ENCODE results near the gene PIGR. TPM values are rescaled to one million over a fixed set of nuclear protein-coding genes. Genes with fewer than 3 reads are reported as not detected.

Gene PIGR
- total RNA-seq, 1 experiment from 2014 or later = 2.6 TPM

DNA sequence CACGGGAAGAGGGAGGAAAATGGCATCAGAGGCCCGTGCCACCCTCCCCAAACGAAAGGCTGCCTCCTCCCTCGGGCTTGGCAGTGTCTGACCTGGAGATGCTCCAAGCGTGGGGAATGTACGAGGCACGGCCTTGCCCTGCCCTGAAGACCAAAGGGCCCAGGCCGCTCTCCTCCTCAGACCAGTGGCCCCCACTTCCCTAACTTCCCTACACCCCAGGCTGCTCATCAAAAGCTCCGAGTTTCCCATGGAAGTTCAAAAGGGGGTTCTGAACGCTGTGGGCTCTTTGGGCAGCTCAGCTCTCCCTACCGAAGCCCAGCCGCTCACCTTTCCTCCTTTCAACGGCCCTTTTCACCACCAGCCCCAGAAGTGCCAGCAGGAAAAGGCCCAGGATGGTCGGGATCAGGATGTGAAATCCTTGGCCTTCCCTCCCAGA is 36.4 kb downstream of the PIGR start (continued):
- TF ChIP-seq SP1 (IDR thresholded peaks at IDR 0.05; ENCODE audit: low read depth) (no peak), ZNF274 (IDR thresholded peaks at IDR 0.05; ENCODE audit: low read depth, low read length) (no peak), EZH2phosphoT487 (IDR thresholded peaks at IDR 0.05; ENCODE audit: borderline replicate concordance) (no peak), EZH2 (IDR thresholded peaks at IDR 0.05) (no peak)

DNA sequence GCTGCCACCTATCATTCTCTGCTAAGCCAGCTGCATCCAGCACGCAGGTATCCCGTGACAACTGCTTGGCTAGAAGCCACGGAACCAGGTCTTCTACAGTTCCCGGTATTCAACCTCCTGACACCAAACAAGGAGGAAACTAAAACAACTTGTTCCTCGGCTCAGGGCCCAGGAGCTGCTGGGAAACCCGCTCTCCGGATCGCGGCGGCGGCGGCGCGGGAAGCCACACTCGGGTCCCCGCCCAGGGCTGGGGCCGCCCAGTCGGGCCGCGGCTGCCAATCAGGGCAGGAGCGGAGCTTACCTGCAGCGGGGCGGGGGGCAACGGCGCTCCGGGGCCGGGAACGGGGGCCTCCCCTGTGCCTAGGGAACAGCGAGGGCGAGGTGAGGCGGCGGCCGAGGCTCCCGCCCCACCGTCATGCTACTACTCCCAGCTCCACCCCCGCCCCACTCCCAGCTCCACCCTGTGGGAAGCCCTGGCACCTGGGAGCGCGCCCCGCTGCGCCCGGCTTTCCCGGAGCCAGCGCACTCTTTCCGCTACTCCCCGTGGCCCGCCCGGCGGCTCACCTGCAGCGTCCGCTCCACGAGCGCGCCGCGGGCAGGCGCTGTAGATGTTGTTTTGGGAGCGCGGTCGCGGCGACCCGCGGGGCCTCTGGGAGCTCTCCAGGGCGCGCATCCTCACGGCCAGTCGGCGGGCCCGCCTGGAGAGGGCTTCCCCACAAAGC is 36.9 kb downstream of the PIGR start:
- no peak overlapping the region for H3K27ac ChIP-seq (ENCODE audit: low read depth, low read length)
- no peaks in the 10 kb centered on the region for H3K9me3 ChIP-seq (ENCODE audit: control insufficient read depth in 1 of 2, insufficient read depth in 1 of 2, low read depth in 1 of 2, low read length in 2 of 2)
- TF ChIP-seq FOSL1 (IDR thresholded peaks at IDR 0.05; ENCODE audit: low read depth) (no peak), SRF (IDR thresholded peaks at IDR 0.05; ENCODE audit: low read depth) (no peak), SIN3A (IDR thresholded peaks at IDR 0.05; ENCODE audit: low read depth) (no peak), CEBPB (IDR thresholded peaks at IDR 0.05; ENCODE audit: low read depth) (no peak), SP1 (IDR thresholded peaks at IDR 0.05; ENCODE audit: low read depth) (no peak; the same call in 1 of the 2 replicates), RAD21 (IDR thresholded peaks at IDR 0.05; ENCODE audit: low read depth) (no peak), EZH2 (IDR thresholded peaks at IDR 0.05) (no peak), YY1 (IDR thresholded peaks at IDR 0.05; ENCODE audit: extremely low read depth, insufficient replicate concordance, low read depth, low read length) (no peak), CBX3 (IDR thresholded peaks at IDR 0.05; ENCODE audit: low read depth) (no peak), POLR2A (IDR thresholded peaks at IDR 0.05; ENCODE audit: borderline replicate concordance, extremely low read depth, insufficient read depth, insufficient read length) (no peak), JUND (IDR thresholded peaks at IDR 0.05) (no peak), EZH2phosphoT487 (IDR thresholded peaks at IDR 0.05; ENCODE audit: borderline replicate concordance) (no peak), TCF7L2 (IDR thresholded peaks at IDR 0.05; ENCODE audit: borderline replicate concordance, extremely low read depth, insufficient read depth, insufficient read length) (no peak), ELF1 (IDR thresholded peaks at IDR 0.05; ENCODE audit: borderline replicate concordance, low read depth) (no peak)
- TF ChIP-seq, protein P1, sequence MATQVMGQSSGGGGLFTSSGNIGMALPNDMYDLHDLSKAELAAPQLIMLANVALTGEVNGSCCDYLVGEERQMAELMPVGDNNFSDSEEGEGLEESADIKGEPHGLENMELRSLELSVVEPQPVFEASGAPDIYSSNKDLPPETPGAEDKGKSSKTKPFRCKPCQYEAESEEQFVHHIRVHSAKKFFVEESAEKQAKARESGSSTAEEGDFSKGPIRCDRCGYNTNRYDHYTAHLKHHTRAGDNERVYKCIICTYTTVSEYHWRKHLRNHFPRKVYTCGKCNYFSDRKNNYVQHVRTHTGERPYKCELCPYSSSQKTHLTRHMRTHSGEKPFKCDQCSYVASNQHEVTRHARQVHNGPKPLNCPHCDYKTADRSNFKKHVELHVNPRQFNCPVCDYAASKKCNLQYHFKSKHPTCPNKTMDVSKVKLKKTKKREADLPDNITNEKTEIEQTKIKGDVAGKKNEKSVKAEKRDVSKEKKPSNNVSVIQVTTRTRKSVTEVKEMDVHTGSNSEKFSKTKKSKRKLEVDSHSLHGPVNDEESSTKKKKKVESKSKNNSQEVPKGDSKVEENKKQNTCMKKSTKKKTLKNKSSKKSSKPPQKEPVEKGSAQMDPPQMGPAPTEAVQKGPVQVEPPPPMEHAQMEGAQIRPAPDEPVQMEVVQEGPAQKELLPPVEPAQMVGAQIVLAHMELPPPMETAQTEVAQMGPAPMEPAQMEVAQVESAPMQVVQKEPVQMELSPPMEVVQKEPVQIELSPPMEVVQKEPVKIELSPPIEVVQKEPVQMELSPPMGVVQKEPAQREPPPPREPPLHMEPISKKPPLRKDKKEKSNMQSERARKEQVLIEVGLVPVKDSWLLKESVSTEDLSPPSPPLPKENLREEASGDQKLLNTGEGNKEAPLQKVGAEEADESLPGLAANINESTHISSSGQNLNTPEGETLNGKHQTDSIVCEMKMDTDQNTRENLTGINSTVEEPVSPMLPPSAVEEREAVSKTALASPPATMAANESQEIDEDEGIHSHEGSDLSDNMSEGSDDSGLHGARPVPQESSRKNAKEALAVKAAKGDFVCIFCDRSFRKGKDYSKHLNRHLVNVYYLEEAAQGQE (IDR thresholded peaks at IDR 0.05; ENCODE audit: low read depth) = no peak
- TF ChIP-seq, protein P2, sequence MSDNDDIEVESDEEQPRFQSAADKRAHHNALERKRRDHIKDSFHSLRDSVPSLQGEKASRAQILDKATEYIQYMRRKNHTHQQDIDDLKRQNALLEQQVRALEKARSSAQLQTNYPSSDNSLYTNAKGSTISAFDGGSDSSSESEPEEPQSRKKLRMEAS (IDR thresholded peaks at IDR 0.05) = peak; percentile 49; the same call in 1 of the 2 replicates
- TF ChIP-seq, protein P3, sequence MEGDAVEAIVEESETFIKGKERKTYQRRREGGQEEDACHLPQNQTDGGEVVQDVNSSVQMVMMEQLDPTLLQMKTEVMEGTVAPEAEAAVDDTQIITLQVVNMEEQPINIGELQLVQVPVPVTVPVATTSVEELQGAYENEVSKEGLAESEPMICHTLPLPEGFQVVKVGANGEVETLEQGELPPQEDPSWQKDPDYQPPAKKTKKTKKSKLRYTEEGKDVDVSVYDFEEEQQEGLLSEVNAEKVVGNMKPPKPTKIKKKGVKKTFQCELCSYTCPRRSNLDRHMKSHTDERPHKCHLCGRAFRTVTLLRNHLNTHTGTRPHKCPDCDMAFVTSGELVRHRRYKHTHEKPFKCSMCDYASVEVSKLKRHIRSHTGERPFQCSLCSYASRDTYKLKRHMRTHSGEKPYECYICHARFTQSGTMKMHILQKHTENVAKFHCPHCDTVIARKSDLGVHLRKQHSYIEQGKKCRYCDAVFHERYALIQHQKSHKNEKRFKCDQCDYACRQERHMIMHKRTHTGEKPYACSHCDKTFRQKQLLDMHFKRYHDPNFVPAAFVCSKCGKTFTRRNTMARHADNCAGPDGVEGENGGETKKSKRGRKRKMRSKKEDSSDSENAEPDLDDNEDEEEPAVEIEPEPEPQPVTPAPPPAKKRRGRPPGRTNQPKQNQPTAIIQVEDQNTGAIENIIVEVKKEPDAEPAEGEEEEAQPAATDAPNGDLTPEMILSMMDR (IDR thresholded peaks at IDR 0.05 in 2 of 3, conservative IDR thresholded peaks at IDR 0.05 in 1 of 3; ENCODE audit: borderline replicate concordance in 1 of 3, insufficient read depth in 1 of 3, low read depth in 2 of 3, low read length in 2 of 3) = no peak
- TF ChIP-seq, protein P4, sequence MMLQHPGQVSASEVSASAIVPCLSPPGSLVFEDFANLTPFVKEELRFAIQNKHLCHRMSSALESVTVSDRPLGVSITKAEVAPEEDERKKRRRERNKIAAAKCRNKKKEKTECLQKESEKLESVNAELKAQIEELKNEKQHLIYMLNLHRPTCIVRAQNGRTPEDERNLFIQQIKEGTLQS (IDR thresholded peaks at IDR 0.05) = no peak

More for the DNA sequence above, 36.9 kb downstream of the PIGR start:
- Histone ChIP-seq H3K4me1 (ENCODE audit: control insufficient read depth in 1 of 2, insufficient read depth in 2 of 2, low read length in 2 of 2) (peaks cover 8 to 44% of the 10 kb centered on the region in 2 experiments), H3K9ac (ENCODE audit: low read length) (peak overlapping the region; percentile 50), H4K20me1 (ENCODE audit: insufficient read depth) (no peaks in the 10 kb centered on the region), H3K4me2 (ENCODE audit: low read length) (peak overlapping the region; percentile 86), H2AFZ (ENCODE audit: low read depth, low read length, poor library complexity, severe bottlenecking) (peak overlapping the region; percentile 93), H3K9me2 (ENCODE audit: insufficient read depth) (no peaks in the 10 kb centered on the region), H3K4me3 (replicated peaks in 1 of 2; ENCODE audit: low read depth in 1 of 2, low read length in 2 of 2) (peak overlapping the region; percentile 37 to 60), H3K79me2 (ENCODE audit: insufficient read depth, low read length) (no peaks in the 10 kb centered on the region), H3K36me3 (ENCODE audit: control insufficient read depth in 1 of 2, insufficient read depth in 2 of 2, low read length in 2 of 2) (no peaks in the 10 kb centered on the region), H3K27me3 (ENCODE audit: insufficient read depth, low read length) (no peaks in the 10 kb centered on the region; the same call in 1 of the 2 replicates)
- DNase-seq (ENCODE audit: low read depth, low spot score) (no peak), ATAC-seq (peak; percentile 78)
- ChIA-PET POLR2A (interaction anchor here (1.1 kb wide), 1 partner anchor 297 kb away, joined by 3 read pairs; the partner anchor contains the start of gene EIF2D), CTCF (interaction anchor here (0.7 to 2.3 kb wide), 17 partner anchors 9 to 592 kb away, joined by 3 to 13 read pairs (median 5); partner anchors contain the start of genes FCMR and IL20), RAD21 (ENCODE audit: low non-redundant PET in 1 of 2, low total read pairs in 2 of 2, uncharacterized antibody in 2 of 2, unreplicated experiment in 2 of 2) (interaction anchor here in 1 of 2 experiments (1.1 to 1.2 kb wide), 2 partner anchors 73 to 175 kb away, joined by 3 read pairs; no protein-coding TSS in a partner anchor)
- intact Hi-C loops (cut with micrococcal nuclease) = no loop called here
- BruUV-seq (replicated peaks) = no TSS peak

All from HCT116 (cell line).